SW480 (cell line): ENCODE measurements around the gene STRADA.
"Not testable (repeated sequence)": the region's sequence is repeated elsewhere in the genome, so short reads cannot be mapped to it uniquely, and the experiment has no call there.

Experiments used
- DNase-seq: peaks from one replicate; pipeline ENCODE4 v3.0.0-alpha.2; 2016; ENCODE audit warnings: low spot score

STRADA gene

DNA sequence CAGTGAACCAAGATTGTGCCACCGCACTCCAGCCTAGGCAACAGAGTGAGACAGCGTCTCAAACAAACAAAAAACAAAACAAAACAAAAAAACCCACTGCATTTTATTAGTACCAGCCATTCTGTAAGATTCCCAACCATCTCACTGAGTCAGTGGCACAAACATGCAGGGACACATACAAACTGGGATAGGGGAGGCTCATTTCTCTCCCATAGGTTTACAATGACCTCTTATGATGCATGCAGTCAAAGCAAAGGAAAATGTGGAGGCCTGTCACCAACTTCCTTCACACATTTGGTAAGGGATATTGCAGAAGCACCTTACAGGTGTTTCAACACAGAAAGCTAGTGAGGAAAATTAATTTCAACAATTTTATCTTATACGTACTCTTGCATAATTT, 12.4 kb upstream of the STRADA start:
- DNase-seq: no peak

DNA sequence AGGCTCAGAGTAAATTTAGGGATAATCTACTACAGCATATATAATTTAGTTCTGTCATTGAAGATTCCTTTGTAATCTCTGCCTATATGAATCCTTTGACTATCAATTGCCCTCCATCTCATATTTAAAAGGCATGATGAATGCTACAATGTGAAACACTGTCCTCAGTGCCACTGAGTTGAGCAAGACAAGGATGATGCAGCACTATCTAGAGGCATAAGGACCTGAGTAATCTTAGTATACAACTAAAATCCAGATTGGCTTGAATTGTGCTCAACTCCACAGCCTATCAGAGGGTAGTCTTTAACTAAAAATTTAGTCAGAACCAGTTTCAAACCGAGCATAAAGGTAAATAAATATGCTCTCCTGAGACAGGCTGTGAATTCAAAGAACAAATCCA, 11.6 kb upstream of the STRADA start:
- no peak for DNase-seq

DNA sequence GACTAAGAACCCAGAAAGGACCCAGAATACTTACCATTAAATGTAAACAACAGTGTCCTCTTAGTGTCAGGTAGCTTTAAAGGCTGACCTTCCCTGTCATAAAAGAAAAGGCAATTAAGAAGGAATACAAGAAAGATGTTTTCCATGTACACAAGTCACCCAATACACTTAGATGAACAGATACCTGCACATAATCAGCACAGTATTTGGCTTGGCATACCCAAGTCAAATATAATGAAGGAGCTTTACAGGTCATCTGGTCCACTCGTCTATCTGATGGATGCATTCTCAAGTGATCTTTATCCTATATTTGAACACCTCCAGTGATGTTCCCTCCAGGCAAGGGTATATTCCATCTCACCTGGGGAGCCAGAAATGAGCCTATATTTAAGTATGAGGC, 11.1 kb upstream of the STRADA start:
- DNase-seq: no peak

- DNase-seq: no peak
Measured at GRCh38 chr17:63751806-63752205, 10.2 kb upstream of the STRADA start.

DNA sequence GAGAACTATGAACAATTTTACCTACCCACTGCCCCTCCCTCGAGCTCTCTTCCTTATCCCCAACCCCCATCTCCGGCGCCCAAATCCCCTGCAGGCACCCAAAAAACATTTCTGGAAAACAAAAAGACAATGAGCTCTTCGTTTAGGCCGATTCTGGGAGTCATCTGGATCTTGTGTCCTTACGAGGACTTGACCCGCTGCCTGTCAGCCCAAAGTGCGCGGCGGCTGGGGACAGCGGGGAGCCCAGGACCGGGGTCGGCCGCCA, 524 bp downstream of the STRADA start:
- DNase-seq: no peak

GRCh38 chr17:63740464-63741142, 996 bp downstream of the STRADA start:
- DNase-seq: peak; percentile 28

- DNase-seq: no peak
Measured at GRCh38 chr17:63735691-63736090, 5.9 kb downstream of the STRADA start.

DNA sequence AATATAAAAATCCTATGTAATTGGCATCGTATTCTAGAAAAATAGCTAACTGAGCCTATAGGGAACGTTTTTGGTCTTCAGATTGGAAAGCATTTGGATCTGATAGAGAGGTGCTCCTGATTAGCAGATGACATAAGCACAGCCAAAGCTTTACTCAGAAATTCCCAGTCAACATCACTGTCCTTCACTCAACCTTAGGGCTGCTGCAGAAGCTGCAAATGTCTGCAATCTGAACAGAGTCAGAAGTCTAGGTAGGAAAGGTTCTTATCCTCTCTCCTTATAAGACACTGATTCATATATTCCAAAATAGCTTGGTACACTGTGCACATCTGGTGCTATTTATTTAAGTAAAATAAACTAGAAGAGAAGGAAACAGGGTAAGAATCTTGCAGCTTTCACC, 19.2 kb downstream of the STRADA start:
- no peak for DNase-seq

DNA sequence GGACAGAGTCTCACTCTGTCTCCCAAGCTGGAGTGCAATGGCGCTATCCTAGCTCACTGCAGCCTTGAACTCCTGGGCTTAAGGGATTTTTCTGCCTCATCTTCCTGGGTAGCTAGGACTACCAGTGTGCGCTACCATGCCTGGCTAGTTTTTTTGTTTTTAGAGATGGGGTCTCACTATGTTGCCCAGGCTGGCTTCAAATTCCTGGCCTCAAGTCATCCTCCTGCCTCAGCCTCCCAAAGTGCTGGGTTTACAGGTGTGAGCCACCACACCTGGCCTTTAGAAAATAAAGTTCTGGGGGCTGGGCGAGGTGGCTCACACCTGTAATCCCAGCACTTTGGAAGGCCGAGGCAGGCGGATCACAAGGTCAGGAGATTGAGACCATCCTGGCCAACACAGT, 21.4 kb downstream of the STRADA start:
- not testable (repeated sequence) for DNase-seq

GRCh38 chr17:63718988-63719387, 22.6 kb downstream of the STRADA start:
- DNase-seq: no peak

DNA sequence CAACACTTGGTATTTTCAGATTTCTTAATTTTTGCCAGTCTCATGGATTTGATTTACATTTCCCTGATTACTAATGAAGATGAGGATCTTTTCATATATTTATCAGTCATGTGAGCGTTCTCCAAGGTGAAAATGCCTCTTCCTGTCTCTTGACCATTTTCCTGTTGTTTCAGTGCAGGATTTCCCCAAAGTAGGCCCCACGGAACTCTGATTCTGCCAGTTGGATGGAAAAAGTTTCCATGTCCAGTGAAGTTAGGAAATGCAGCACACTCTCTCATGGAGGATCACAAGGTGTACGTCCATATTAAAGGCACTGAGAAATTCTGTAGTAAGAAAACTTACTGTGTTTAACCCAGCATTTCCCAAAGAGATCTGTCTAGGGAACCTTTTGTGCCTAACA, 25.2 kb downstream of the STRADA start:
- no peak for DNase-seq

- DNase-seq: no peak
Measured at GRCh38 chr17:63714550-63715277, 26.9 kb downstream of the STRADA start.

DNA sequence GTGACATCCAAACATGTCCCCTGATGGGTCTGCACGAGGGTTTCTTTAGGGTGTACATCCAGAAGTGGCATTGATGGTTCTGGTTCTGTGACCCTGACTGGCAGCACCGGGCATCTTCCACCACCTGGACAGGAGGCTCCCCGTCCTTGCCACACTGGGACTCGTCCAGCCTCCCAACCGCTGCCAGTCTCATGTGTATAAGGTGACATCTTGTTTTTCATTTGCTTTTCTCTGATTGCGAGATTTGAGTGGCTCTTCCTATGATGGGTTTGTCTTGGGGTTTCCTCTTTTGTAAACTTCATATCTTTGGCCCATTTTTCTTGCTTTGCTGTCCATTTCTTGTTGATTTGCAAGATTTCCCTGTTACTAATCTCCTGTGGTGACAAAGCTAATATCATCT, 32.5 kb downstream of the STRADA start:
- DNase-seq: no peak

GRCh38 chr17:63707151-63707550, 34.4 kb downstream of the STRADA start:
- DNase-seq: no peak

- DNase-seq: no peak
Measured at GRCh38 chr17:63706336-63707082, 35.1 kb downstream of the STRADA start.

DNA sequence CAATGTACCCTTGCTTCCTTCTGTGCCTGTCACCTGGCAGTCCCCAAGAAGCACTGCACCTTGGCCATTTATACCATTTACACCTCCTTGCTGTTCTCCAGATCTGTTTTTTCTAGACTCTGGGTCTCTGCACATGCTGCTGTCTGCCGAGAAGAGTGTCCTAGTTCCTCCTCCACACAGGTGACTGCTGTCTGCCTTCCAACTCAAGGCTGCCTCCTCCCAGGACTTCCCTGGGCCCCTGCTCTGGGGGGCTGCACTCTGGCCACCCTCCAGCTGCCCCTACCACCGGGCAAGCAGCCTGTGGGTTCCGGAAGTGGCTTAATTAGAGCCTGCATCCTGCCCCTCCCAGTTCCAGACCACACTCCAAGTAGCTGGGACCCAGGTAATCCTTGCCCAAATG, 35.9 kb downstream of the STRADA start:
- DNase-seq: no peak

- DNase-seq: no peak
Measured at GRCh38 chr17:63704836-63705235, 36.8 kb downstream of the STRADA start.

- DNase-seq: no peak
Measured at GRCh38 chr17:63704259-63704576, 37.4 kb downstream of the STRADA start.

GRCh38 chr17:63703556-63704258, 37.9 kb downstream of the STRADA start:
- no peak for DNase-seq

GRCh38 chr17:63703029-63703428, 38.6 kb downstream of the STRADA start:
- DNase-seq: no peak

DNA sequence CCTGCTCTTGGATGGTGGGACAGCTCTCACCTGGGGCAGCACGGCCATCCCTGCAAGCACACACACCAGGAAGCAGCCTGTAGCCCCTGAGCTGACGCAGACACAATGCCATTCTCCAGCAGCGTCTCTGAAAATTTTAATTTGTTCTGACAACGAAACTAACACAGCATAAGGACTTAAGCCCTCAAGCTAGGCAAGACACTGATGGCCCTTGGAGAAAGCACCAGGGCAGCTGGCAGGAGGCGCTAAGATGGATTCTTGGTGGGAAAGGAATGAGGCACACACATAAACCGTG, 38.9 kb downstream of the STRADA start:
- DNase-seq: no peak

DNA sequence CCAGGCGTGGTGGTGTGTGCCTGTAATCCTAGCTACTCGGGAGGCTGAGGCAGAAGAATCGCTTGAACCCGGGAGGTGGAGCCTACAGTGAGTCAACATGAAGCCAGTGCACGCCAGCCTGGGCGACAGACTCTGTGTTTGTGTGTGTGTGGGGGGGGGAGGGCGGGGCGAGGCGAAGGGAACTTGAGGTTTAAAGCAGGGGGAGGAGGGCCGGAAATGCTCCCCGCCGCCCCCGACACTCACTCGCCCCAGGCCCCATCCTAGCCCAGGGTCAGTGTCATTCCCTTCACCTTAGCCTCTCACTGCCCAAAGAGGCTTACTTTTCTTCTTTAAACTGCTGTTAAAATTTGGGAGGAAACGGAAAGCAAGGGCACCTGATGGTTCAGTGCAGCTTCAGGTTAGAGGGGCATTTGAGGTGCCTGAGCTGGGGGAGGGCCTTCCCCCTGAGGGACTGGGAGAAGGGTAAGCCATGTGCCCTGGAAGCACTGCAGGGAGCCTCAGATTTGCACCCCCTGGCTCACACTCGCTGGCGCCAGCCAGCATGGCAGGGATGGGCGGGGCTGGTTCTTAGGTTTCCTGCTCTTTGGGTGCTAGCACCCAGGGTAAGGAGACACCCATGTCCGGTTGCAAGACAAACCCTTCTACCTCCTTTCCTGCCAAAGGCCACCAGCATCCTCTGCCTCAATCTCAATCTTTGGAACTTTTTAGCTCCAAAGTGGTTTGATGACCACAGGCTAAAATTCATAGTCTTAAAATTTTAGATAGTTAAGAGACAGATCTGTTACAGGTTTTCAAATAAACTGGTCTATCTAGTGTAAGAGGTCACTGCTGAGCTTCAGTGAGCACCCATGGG, 39.5 kb downstream of the STRADA start:
- DNase-seq: no peak
